ENCODE results near the gene THADA.

DNA sequence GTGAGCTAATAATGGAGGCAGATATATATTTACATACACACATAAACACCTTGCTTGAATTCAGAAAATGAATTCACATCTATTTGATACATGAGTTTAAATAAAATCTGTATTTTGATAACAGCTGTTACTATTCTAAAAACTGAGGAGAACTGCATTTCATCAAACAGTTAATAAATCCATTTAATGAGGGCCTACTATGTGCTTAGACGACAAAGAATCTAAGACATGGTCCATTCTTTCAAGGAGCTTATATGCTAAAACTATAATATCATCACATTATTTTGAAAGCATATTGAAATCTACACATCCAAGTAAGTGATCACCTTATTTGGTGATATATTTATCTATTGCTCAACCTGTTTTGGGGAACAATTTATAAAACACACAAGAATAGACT lies 278.6 kb downstream of the THADA start:
- TF ChIP-seq, protein P1, sequence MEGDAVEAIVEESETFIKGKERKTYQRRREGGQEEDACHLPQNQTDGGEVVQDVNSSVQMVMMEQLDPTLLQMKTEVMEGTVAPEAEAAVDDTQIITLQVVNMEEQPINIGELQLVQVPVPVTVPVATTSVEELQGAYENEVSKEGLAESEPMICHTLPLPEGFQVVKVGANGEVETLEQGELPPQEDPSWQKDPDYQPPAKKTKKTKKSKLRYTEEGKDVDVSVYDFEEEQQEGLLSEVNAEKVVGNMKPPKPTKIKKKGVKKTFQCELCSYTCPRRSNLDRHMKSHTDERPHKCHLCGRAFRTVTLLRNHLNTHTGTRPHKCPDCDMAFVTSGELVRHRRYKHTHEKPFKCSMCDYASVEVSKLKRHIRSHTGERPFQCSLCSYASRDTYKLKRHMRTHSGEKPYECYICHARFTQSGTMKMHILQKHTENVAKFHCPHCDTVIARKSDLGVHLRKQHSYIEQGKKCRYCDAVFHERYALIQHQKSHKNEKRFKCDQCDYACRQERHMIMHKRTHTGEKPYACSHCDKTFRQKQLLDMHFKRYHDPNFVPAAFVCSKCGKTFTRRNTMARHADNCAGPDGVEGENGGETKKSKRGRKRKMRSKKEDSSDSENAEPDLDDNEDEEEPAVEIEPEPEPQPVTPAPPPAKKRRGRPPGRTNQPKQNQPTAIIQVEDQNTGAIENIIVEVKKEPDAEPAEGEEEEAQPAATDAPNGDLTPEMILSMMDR (IDR thresholded peaks at IDR 0.05; ENCODE audit: poor library complexity), result no peak
- TF ChIP-seq EZH2 (IDR thresholded peaks at IDR 0.05; ENCODE audit: borderline replicate concordance), result no peak

Data from hepatocyte (in vitro differentiated cells).